M059J (cell line): ENCODE results near the gene GPR89A. TPM values are rescaled to one million over a fixed set of nuclear protein-coding genes. Genes with fewer than 3 reads are reported as not detected.
"Not testable (repeated sequence)": the region's sequence is repeated elsewhere in the genome, so short reads cannot be mapped to it uniquely, and the experiment has no call there.

ENCODE experiments used
- DNase-seq: peaks from one replicate; pipeline ENCODE4 v3.0.0-alpha.2; 2012; ENCODE audit warnings: low read depth
- total RNA-seq: library from RNA; depleted of rRNA; stranded (reverse); fragments of >200 nt; shearing (Covaris generic); gene quantifications from 2 replicates; pipeline ENCODE4 v1.2.3, GENCODE V29; 2014; rRNA removed

The GPR89A gene
- total RNA-seq, 1 experiment from 2014 or later = 70.5 TPM

- no peak for DNase-seq
Observed at GRCh38 chr1:145717833-145718232, 110.0 kb downstream of the GPR89A start.

DNA sequence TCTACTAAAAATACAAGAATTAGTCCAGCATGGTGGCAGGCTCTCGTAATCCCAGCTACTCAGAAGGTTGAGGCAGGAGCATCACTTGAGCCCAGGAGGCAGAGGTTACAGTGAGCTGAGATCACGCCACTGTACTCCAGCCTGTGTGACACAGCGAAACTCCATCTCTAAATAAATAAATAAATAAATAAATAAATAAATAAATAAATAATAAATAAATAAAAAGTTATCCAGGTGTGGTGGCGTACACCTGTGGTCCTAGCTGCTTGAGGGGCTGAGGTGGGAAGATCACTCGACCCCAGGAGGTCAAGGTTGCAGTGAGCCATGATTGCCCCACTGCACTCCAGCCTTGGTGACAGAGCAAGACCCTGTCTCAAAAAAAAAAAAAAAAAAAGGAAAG lies 110.7 kb downstream of the GPR89A start:
- not testable (repeated sequence) for DNase-seq

DNA sequence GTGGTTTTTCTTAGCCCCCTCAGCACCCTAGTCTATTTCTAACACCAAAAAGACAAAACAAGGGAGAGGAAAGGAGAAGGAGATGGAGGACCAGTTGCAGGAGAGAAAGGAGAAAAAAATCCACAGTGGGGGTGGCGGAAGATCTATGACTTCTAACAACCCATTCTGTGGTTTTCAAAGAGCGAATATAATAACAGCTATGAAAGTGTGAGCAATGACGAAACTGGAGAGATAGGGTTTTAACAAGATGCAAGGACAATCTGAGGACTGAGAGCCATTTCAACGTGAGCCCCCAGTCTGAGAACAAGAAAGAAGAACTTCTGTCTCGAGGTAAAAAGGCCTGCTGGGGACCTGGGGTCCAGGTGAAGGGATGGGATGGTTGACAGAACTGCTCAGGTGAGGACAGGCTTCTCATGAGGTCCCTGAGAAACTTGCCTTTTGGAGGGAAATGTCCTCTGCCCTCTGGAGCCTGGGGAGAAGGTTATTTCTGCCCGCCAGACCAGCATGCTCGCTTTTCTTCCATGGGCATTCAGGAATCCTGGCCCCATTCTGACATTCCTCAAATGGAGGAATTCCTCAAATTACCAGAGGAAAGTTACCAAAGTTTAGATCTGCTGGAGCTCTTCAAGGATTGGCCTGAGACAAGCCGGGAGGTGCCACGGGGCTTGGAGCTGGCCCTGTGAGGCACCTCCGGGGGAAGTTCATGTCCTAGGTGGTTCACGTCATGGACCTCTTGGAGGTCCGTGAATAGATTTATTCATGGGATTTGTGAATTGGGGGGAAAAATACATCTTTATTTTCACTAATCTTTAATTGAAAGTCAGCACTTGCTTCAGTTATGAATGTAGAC lies 111.7 kb downstream of the GPR89A start, which contains the start of gene CD160:
TSS of gene CD160 (plus strand) at position 270 of the 850 bp plus-strand sequence. CDS start 8,829 bp downstream, outside the sequence.
- DNase-seq = no peak

Other genes with a start within 250 kb of the GPR89A start
- 1.1 and 3.3 TPM in 2 replicates for gene NBPF20, start 182.4 kb upstream of the GPR89A start, total RNA-seq
- gene PDZK1, start 99.4 kb downstream of the GPR89A start, total RNA-seq = 8.8 and 10.5 TPM in 2 replicates
- not detected in 2 replicates for gene CD160, start 111.5 kb downstream of the GPR89A start, total RNA-seq
- gene RNF115, start 216.1 kb downstream of the GPR89A start, total RNA-seq = 15.1 and 17.9 TPM in 2 replicates
- 48.2 and 51.1 TPM in 2 replicates for gene POLR3C, start 216.2 kb downstream of the GPR89A start, total RNA-seq
- gene NUDT17, start 237.6 kb downstream of the GPR89A start, total RNA-seq = 3.1 and 3.2 TPM in 2 replicates